Ectodermal cell (in vitro differentiated cells): ENCODE data around the gene PEX5L.

Experiments used
- H3K27ac ChIP-seq: 2 replicates; pipeline ENCODE4 v1.7.0; 2013; ENCODE audit warnings: mild to moderate bottlenecking, low read depth, low read length; ENCODE audit not compliant: insufficient read depth, poor library complexity, severe bottlenecking
- H3K27me3 ChIP-seq: 2 replicates; pipeline ENCODE4 v1.7.0; 2013; ENCODE audit warnings: mild to moderate bottlenecking, low read length; ENCODE audit not compliant: insufficient read depth, control insufficient read depth, poor library complexity, severe bottlenecking
- H3K36me3 ChIP-seq: one replicate; pipeline ENCODE4 v1.7.0; 2013; ENCODE audit warnings: low read length; ENCODE audit not compliant: control insufficient read depth, insufficient read depth
- H3K4me1 ChIP-seq: one replicate; pipeline ENCODE4 v1.7.0; 2013; ENCODE audit warnings: low read length; ENCODE audit not compliant: control insufficient read depth, insufficient read depth
- H3K4me3 ChIP-seq: 2 replicates; pipeline ENCODE4 v1.7.0; 2013; ENCODE audit warnings: low read depth, low read length, control low read depth; ENCODE audit not compliant: insufficient read depth
- H3K9me3 ChIP-seq: 2 replicates; pipeline ENCODE4 v1.7.0; 2013; ENCODE audit warnings: mild to moderate bottlenecking, low read length, moderate library complexity; ENCODE audit not compliant: control insufficient read depth
- WGBS, 2 experiments: methylation state at CpG; one replicate each; pipeline ENCODE4 v1.1.7; 2013; ENCODE audit warnings: missing lambda C conversion rate in 2 of 2; 5-methylcytosine and 5-hydroxymethylcytosine counted together

The PEX5L gene

DNA sequence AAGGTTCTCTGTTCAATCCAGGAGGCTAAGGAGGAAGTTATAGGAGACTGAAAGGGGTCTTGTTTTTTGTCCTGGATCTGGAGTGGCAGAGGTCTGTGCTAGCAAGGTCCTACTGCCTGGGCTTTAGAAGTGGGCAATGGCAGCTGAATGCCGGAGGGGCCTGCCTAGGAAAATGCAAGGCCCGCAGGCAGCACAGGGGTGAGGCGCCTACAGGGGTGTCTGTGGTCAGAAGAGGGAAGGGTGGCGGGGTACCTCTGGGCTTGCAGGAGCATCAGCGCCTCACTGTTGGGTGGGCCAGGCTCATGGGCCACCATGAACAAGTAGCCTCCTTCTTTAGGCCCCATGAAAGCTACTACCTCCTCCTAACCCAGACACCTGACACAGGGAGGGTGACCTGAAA is 175.4 kb downstream of the PEX5L start:
- H3K36me3 ChIP-seq, result no peaks in the 10 kb centered on the region
- H3K4me1 ChIP-seq, result no peaks in the 10 kb centered on the region
- H3K9me3 ChIP-seq, result no peaks in the 10 kb centered on the region
- 91 to 96% methylated on average over 5 of the region's 5 CpGs for WGBS, 2 experiments
- no peaks in the 10 kb centered on the region for H3K27me3 ChIP-seq
- no peak overlapping the region for H3K4me3 ChIP-seq
- H3K27ac ChIP-seq, result no peak overlapping the region

DNA sequence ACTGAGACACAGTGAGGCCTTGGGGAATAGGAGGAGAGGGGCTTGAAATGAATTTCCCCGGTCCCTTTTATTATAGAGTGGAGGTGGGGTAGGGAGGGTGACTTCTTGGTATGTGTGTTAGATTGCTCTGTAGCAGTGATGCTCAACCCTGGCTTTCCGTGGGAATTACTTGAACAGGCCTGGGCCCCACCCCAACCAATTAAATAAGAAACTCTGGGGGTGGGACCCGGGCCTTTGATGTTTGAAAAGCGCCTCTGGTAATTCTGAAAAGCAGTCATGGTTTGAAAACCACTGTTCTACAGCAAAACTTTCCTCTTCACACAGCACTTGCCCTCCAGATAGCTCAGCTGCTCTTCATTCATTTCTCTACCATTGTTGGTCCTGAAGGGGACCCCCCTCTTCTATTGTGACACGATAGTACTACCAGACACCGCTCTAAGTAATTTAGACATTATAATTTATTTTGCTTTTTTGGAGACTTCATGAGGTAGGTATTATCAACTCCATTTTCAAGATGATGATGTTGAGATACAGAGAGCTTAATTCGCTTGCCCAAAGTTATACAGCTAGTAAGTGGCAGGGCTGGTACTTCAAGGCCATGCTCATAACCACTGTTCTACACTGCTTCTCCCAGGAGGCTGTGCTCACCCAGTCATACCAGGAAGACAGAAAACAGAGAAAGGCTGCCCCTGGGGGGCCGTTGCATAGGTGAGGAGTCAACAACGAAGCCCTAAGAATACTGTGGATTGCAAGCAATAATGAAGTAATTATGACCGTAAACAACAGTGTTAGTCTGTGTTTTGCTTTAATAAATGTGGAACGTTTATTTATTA is 176.2 kb downstream of the PEX5L start:
- WGBS, 2 experiments, result 90 to 94% methylated on average over 7 to 11 of the region's 11 CpGs
- Histone ChIP-seq H3K36me3 (no peaks in the 10 kb centered on the region), H3K9me3 (no peaks in the 10 kb centered on the region), H3K27me3 (no peaks in the 10 kb centered on the region), H3K4me3 (no peak overlapping the region), H3K4me1 (no peaks in the 10 kb centered on the region), H3K27ac (no peak overlapping the region)

DNA sequence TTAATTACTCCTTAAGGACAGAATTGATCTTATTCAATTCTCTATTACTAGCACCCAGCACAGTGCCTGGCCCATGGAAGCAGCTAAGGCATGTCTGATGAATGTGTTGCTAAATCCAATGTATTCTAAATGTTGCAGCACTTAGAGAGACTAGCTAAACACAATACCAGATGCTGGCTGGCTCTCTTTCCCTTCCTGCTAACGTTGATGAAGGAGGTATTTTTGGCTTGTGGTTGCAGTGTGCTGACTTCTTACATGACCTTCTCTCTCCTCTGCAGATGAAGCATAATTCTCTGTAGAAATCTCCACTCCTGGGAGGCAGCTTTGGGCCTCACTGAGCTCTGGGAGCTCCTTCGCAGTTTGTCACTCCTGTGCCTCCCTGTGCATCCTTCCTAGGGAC is 183.6 kb downstream of the PEX5L start:
- no peak overlapping the region for H3K27ac ChIP-seq
- no peaks in the 10 kb centered on the region for H3K9me3 ChIP-seq
- WGBS, 2 experiments, result 96% methylated on average over 2 of the region's 2 CpGs
- no peak overlapping the region for H3K4me3 ChIP-seq
- no peaks in the 10 kb centered on the region for H3K4me1 ChIP-seq
- no peaks in the 10 kb centered on the region for H3K27me3 ChIP-seq
- no peaks in the 10 kb centered on the region for H3K36me3 ChIP-seq

DNA sequence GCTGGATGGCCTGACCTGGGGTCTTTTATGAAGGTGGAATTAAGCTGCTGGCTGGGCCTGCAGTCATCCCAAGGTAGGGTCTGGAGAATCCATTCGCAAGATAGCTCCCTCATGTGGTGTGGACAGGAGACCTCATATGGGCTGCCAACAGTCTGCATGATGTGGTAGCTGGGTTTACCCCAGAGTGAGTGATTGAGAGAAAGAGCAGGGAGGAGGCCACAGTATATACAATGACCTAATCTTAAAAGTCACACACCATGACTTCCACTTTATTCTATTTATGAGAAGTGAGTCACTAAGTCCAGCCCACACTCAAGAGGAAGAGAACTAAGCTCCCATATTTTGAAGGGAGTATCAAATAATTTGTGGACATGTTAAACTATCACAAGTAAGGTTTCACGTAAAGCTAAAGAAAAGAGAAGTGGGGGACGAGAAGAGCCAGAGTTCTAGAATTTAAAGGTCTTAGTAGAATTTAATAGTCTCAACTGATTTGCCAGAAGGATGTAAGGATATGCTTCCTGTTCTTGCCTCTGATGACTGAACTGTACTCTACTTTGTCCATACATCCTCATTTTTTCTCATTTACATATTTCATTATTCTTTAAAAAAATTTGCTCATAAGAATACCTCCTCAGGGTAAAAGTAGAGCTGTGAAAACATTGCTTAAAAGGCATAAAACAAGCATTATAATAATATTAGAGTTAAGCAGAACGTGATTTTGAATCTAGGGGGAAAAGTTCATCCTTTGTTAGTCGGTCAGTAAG is 184.4 kb downstream of the PEX5L start:
- Histone ChIP-seq H3K4me1 (no peaks in the 10 kb centered on the region), H3K9me3 (no peaks in the 10 kb centered on the region)
- WGBS, 2 experiments, result 73 to 93% methylated on average over 3 to 5 of the region's 5 CpGs

DNA sequence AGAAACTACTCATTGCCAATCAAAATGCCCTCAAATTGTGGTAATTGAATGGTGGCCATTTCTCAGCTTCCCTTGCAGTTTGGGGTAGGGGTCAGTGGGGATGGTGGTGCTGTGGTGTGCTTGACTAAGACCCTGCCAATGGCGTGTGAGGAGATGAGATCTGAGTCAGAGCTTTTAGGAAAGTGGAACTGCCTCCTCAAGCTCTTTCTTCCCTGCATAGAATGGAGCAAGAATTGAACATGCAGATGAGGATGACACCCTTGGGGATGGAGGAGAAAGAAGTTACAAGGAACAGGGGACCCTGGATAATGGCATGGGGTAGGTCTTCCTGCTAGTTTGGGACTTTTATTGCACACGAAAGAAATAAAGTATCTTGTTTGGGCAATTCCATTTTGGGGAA is 188.0 kb downstream of the PEX5L start:
- Histone ChIP-seq H3K4me1 (no peaks in the 10 kb centered on the region), H3K27ac (no peak overlapping the region), H3K4me3 (no peak overlapping the region), H3K9me3 (no peaks in the 10 kb centered on the region), H3K27me3 (no peaks in the 10 kb centered on the region), H3K36me3 (no peaks in the 10 kb centered on the region)
- WGBS, 2 experiments, result 85 to 95% methylated on average over 2 of the region's 2 CpGs

More for the DNA sequence above, 184.4 kb downstream of the PEX5L start:
- Histone ChIP-seq H3K4me3 (no peak overlapping the region), H3K36me3 (no peaks in the 10 kb centered on the region), H3K27ac (no peak overlapping the region), H3K27me3 (no peaks in the 10 kb centered on the region)

DNA sequence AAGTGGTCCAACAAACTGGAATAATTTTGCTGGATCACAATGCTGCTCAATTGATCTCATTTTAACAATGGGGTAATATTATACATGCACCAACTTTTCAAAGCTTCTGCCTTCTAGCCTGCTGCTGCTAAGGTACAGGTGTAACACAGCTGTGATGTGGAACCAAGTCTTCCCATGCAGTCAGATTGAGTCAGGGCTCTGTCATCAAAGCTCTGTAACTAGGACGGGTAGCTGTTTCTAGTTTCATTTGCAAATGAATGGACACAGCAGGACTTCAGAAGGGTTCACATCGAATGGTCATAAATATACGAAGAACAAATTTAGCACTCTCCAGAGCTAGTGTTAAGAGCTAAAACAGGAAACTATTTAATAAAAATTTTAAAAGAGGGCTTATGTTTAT is 194.7 kb downstream of the PEX5L start:
- Histone ChIP-seq H3K9me3 (no peaks in the 10 kb centered on the region), H3K4me1 (no peaks in the 10 kb centered on the region), H3K4me3 (no peak overlapping the region), H3K27me3 (no peaks in the 10 kb centered on the region), H3K27ac (no peak overlapping the region), H3K36me3 (no peaks in the 10 kb centered on the region)
- WGBS, 2 experiments, result 17 to 21% methylated on average over 1 to 3 of the region's 3 CpGs

DNA sequence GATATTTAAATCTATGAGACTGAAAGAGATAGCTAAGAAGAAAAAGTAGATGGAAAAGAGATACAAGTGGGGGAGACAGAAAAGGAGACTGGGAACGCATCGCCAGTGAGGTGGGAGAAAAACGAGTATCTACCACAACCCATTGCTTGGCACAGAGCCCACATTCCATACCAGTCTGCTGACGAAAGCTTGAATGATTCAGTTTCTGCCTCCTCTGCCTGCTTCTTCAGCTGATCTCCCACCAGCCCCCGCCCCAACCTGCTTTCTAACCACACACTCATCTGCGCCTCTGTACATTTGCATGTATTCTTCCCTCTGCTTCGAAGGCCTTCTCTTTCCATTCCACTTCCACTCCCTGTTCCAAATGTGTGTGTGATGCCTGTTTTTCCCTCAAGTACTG is 195.8 kb downstream of the PEX5L start:
- Histone ChIP-seq H3K27ac (no peak overlapping the region), H3K27me3 (no peaks in the 10 kb centered on the region), H3K4me1 (no peaks in the 10 kb centered on the region), H3K36me3 (no peaks in the 10 kb centered on the region), H3K9me3 (no peaks in the 10 kb centered on the region), H3K4me3 (no peak overlapping the region)
- WGBS, 2 experiments, result 86 to 92% methylated on average over 7 of the region's 7 CpGs

DNA sequence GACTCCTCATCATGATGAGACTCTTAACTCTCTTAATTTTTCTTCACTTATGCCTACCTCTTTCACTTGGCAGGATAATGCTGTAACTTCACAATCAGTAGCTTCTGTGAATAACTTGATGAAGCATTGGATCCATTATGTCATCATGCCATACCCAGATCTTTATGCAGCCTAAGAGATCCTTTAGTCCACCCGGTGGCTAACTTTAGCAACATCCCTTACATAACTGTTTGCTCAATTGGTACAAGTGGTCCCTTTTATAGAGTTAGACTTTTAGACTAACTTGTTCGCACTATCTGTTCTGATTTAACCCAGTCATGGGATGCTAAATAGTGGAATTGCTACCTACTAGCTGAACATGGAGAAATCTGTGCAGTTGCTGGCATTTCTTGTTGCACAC is 199.4 kb downstream of the PEX5L start:
- Histone ChIP-seq H3K4me3 (no peak overlapping the region), H3K27me3 (no peaks in the 10 kb centered on the region), H3K9me3 (no peaks in the 10 kb centered on the region), H3K36me3 (no peaks in the 10 kb centered on the region), H3K4me1 (no peaks in the 10 kb centered on the region), H3K27ac (no peak overlapping the region)
- WGBS, 2 experiments, result 88 to 91% methylated on average over 2 of the region's 2 CpGs

DNA sequence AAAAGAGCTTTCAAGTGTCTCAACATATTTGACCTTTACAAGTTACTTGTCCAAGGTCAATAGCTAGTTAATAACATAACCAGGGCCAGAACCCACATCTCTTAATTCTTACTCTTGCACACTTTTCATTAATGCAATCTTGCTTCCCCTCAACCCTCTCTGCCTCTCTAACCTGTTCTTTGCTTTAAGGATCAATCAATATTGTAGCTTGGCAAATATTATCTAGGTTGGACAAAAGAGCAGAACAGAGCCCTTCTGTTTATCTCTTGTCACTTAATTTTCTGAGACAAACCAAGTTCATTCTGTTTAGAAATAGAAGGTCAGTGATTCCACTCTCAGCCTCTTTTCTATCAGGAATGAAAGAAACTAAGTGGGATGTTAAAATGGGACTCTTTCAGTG is 203.4 kb downstream of the PEX5L start:
- H3K27ac ChIP-seq, result no peak overlapping the region
- H3K36me3 ChIP-seq, result no peaks in the 10 kb centered on the region
- H3K27me3 ChIP-seq, result no peaks in the 10 kb centered on the region
- no peaks in the 10 kb centered on the region for H3K4me1 ChIP-seq
- H3K4me3 ChIP-seq, result no peak overlapping the region
- H3K9me3 ChIP-seq, result no peaks in the 10 kb centered on the region

DNA sequence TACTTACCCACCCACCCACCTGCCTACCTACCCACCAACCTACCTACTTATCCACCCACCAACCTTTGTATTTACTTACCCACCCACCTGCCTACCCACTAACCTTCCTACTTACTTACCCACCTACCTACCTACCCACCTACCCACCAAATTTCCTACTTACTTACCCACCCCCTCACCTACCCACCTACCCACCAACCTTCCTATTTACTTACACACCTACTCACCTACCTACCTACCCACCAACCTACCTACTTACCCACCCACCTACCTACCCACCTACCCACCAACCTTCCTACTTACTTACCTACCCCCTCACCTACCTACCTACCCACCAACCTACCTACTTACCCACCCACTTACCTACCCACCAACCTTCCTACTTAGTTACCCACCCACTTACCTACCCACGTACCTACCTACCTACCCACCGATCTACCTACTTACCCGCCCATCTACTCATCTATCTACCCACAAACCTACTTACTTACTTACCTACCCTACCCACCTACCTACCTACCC is 204.3 kb downstream of the PEX5L start:
- no peaks in the 10 kb centered on the region for H3K4me1 ChIP-seq
- no peaks in the 10 kb centered on the region for H3K36me3 ChIP-seq
- H3K9me3 ChIP-seq, result no peaks in the 10 kb centered on the region
- H3K4me3 ChIP-seq, result no peak overlapping the region
- no peaks in the 10 kb centered on the region for H3K27me3 ChIP-seq
- H3K27ac ChIP-seq, result no peak overlapping the region
- WGBS, 2 experiments, result 91 to 92% methylated on average over 3 of the region's 3 CpGs
